Stomach (tissue), 9 donors: ENCODE results near the gene AMACR. TPM values are rescaled to one million over a fixed set of nuclear protein-coding genes. Genes with fewer than 3 reads are reported as not detected.

ENCODE experiments used
- DNase-seq, 2 donors: peaks; one replicate each; pipeline versions ENCODE4 v3.0.0 to v3.0.0-alpha.2; 2013 to 2019
- H3K27ac ChIP-seq, 5 donors: fragments of 200-600 bp in 4 of 5; sonication (generic) in 4 of 5; one replicate each; pipeline ENCODE4 v1.5.1; 2013 to 2019; ENCODE audit warnings: mild to moderate bottlenecking in 1 of 5, moderate library complexity in 1 of 5
- H3K27me3 ChIP-seq, 3 donors: fragments of 200-600 bp; sonication (generic); one replicate each; pipeline ENCODE4 v1.5.1; 2017 to 2019; ENCODE audit warnings: mixed run types in 1 of 3
- H3K36me3 ChIP-seq, 4 donors: fragments of 200-600 bp; sonication (generic); 1 replicate in 3 of 4; 2 replicates in 1 of 4; pipeline ENCODE4 v1.5.1; 2016 to 2019
- H3K4me1 ChIP-seq, 4 donors: fragments of 200-600 bp; sonication (generic); one replicate each; pipeline ENCODE4 v1.5.1; 2016 to 2019
- H3K4me3 ChIP-seq, 4 donors: fragments of 200-600 bp; sonication (generic) in 3 of 4; one replicate each; pipeline ENCODE4 v1.5.1; 2016 to 2019; ENCODE audit warnings: mild to moderate bottlenecking in 1 of 4
- H3K9me3 ChIP-seq, 4 donors: fragments of 200-600 bp; sonication (generic); one replicate each; pipeline ENCODE4 v1.5.1; 2016 to 2019
- EP300 ChIP-seq: sonication (generic); formaldehyde crosslinking; IDR thresholded peaks from one replicate; pipeline ENCODE4 v1.6.1; 2017; ENCODE audit warnings: antibody characterized with exemption
- POLR2A ChIP-seq, 4 donors: fragments of 450-650 bp; IDR thresholded peaks; one replicate each; pipeline ENCODE4 v1.6.1; 2016; ENCODE audit warnings: antibody characterized with exemption in 4 of 4, control low read depth in 2 of 4, mild to moderate bottlenecking in 1 of 4, moderate library complexity in 1 of 4
- POLR2AphosphoS5 ChIP-seq, 3 donors: sonication (generic); formaldehyde crosslinking; IDR thresholded peaks; one replicate each; pipeline ENCODE4 v1.6.1; 2016; ENCODE audit warnings: antibody characterized with exemption in 3 of 3
- WGBS, 5 donors: extraction: QIAGEN DNeasy Blood & Tissue Kit in 3 of 5; methylation state at CpG; one replicate each; pipeline versions ENCODE4 v1.1.5 to v1.1.7; 2013 to 2018; 5-methylcytosine and 5-hydroxymethylcytosine counted together
- intact Hi-C: fragments of 100-400 bp; cut with DNase I; formaldehyde crosslinking; loops from one replicate; pipeline ENCODE4 v1.15.1; 2023; ENCODE audit warnings: low total_unique reads
- polyA plus RNA-seq, 3 donors: library from polyadenylated mRNA; stranded (reverse); fragments of 200-250 nt; gene quantifications; one replicate each; pipeline ENCODE4 v1.2.3, GENCODE V29; 2013
- total RNA-seq, 5 donors: library from RNA; depleted of rRNA; stranded (reverse); fragments of >200 nt; gene quantifications; one replicate each; pipeline versions ENCODE4 v1.1.0 to v1.2.3, GENCODE V29; 2014 to 2016
- TF ChIP-seq, protein P1 (sequence below), 7 experiments: fragments of 450-650 bp in 4 of 7; fragments of 200-600 bp in 3 of 7; sonication (generic) in 3 of 7; IDR thresholded peaks; one replicate each; pipeline ENCODE4 v1.5.1; 2016 to 2019; ENCODE audit warnings: antibody characterized with exemption in 7 of 7, control low read depth in 2 of 7, mild to moderate bottlenecking in 1 of 7
- donor health status: healthy with polysubstance abuse.
- donor health status: Bipolar disorder and iron deficiency.
- donor health status: healthy.

Gene AMACR
- total and polyA plus RNA-seq, 8 donors = 8.5 to 89.7 (median 19.5) TPM

DNA sequence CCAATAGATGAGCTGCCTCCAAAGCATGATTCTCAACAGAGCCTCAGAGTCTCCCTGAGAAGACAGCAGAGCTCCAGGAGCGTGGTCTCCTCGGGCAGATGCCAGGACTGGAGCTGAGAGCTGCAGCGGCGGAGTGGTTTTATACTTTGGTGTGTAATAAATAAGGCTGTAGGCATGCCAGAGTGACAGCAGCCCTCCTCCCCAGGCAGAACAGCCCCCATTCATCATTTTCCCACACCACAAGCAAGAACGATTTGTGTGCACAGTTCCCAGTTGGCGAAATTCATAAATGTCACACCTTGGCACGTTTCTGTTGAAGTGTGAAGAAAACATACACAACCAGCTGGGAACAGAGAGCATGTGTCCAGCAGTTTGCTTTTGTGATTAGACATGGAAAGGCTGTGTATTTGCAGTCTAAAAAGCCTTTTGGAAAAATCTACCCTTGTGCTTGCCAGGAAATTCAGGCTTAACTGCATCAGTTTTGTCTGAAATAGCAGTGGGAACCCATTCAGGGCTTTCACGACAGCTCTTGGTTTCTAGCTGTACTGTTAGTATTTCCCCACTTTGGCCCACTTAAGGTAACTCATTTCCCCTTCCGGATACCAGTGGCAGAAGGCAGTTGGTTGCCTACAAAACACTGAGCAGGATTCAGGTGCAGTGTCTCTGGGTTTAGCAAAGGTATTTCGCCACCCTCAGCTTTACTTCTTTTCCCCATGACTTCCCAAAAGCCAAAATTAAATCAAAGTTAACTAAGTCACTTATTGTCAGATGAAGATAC lies 35.4 kb upstream of the AMACR start, which contains the start of gene C1QTNF3:
Gene C1QTNF3 (minus strand): TSS at position 115 of the 778 bp plus-strand sequence. CDS start 88 bp downstream, at position 27.
- WGBS, 5 donors = 24 to 43% (median 28%) methylated on average over 10 of the region's 10 CpGs
- intact Hi-C loops = no loop called here
- Histone ChIP-seq H3K27me3 (no peaks in the 10 kb centered on the region), H3K36me3 (no peaks in the 10 kb centered on the region), H3K4me3 (peak within 1 kb of the TSS; percentile 9 to 25 (median 14)), H3K4me1 (peaks cover 21 to 64% (median 36%) of the 10 kb centered on the region in 4 donors), H3K27ac (peak within 1 kb of the TSS; percentile 42 to 71 (median 64)), H3K9me3 (no peaks in the 10 kb centered on the region)
- DNase-seq = peak in 1 of 2 donors; percentile 87
- no peak for TF ChIP-seq POLR2A (IDR thresholded peaks at IDR 0.05)
- TF ChIP-seq, protein P1, sequence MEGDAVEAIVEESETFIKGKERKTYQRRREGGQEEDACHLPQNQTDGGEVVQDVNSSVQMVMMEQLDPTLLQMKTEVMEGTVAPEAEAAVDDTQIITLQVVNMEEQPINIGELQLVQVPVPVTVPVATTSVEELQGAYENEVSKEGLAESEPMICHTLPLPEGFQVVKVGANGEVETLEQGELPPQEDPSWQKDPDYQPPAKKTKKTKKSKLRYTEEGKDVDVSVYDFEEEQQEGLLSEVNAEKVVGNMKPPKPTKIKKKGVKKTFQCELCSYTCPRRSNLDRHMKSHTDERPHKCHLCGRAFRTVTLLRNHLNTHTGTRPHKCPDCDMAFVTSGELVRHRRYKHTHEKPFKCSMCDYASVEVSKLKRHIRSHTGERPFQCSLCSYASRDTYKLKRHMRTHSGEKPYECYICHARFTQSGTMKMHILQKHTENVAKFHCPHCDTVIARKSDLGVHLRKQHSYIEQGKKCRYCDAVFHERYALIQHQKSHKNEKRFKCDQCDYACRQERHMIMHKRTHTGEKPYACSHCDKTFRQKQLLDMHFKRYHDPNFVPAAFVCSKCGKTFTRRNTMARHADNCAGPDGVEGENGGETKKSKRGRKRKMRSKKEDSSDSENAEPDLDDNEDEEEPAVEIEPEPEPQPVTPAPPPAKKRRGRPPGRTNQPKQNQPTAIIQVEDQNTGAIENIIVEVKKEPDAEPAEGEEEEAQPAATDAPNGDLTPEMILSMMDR (IDR thresholded peaks at IDR 0.05) = no peak
- TF ChIP-seq EP300 = no peak
- TF ChIP-seq POLR2AphosphoS5 (IDR thresholded peaks at IDR 0.05) = no peak

DNA sequence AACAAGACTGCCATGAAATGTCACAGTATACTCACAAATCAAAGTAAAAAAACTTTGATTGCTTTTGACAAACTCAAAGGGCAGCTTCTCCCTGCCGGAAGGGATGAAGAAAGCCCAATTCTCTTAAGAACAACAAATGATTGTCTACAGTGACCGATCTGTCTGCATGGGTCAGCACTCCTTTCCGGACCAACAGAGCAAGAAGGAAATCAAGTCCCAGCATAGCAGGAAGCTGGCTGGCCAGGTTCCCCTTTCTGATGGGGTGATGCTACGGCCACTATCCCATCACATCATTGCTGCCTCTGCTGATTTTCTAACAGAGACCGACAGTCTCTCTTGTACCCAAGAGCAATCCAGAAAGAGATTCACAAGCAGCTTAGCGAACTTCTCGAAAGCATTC lies 34.5 kb upstream of the AMACR start:
- Histone ChIP-seq H3K36me3 (no peaks in the 10 kb centered on the region), H3K27ac (peak overlapping the region in 3 of 5 donors; percentile 64 to 71 (median 68)), H3K27me3 (no peaks in the 10 kb centered on the region), H3K4me3 (peak overlapping the region; percentile 9 to 25 (median 14)), H3K9me3 (no peaks in the 10 kb centered on the region), H3K4me1 (peaks cover 21 to 63% (median 40%) of the 10 kb centered on the region in 4 donors)
- intact Hi-C loops = no loop called here
- TF ChIP-seq, protein P1 (IDR thresholded peaks at IDR 0.05) = no peak
- TF ChIP-seq POLR2AphosphoS5 (IDR thresholded peaks at IDR 0.05) (no peak), EP300 (no peak), POLR2A (IDR thresholded peaks at IDR 0.05) (no peak)
- peak in 1 of 2 donors; percentile 40 for DNase-seq
- 48 to 71% (median 58%) methylated on average over 7 of the region's 7 CpGs for WGBS, 5 donors

DNA sequence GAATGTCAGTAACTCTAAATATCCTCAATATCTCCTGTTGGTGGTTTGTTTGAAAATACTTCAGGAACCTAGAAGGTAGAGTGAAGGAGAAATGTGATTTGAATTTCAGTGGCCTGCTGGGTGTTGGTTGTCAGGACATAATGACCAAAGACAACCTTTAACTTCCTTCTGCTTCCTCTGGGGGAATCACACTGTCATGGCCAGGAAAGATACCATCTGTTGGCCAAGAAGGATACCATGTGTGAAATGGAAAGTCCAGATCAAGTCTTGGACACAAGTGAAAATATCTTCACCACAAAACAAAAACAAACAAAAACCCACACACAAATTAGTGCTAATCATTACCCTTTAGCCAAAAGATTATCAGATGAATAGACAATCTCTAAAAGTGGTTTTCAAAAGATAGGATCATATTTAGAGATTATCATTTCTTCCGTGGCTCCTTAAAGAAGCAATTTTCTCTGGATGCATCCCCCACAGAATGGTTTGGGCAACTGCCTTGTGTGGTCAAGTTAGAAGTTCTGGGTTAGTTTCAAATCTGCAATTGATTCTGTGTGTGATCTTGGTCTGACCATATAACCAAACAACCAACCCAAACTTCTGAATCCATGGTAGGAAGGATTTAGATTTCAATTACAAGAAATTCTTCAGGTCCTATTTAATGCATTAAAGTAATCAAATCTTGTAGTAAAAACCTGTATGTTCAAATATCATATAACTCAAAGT lies 33.6 kb upstream of the AMACR start:
- 32 to 77% (median 52%) methylated on average over 1 of the region's 1 CpG for WGBS, 5 donors
- Histone ChIP-seq H3K27ac (no peak overlapping the region), H3K27me3 (no peaks in the 10 kb centered on the region), H3K4me3 (no peak overlapping the region), H3K36me3 (no peaks in the 10 kb centered on the region), H3K9me3 (no peaks in the 10 kb centered on the region), H3K4me1 (peaks cover 21 to 63% (median 41%) of the 10 kb centered on the region in 4 donors)
- TF ChIP-seq, protein P1 (IDR thresholded peaks at IDR 0.05) = no peak
- TF ChIP-seq EP300 (no peak), POLR2AphosphoS5 (IDR thresholded peaks at IDR 0.05) (no peak), POLR2A (IDR thresholded peaks at IDR 0.05) (no peak)
- intact Hi-C loops = no loop called here
- DNase-seq = no peak

DNA sequence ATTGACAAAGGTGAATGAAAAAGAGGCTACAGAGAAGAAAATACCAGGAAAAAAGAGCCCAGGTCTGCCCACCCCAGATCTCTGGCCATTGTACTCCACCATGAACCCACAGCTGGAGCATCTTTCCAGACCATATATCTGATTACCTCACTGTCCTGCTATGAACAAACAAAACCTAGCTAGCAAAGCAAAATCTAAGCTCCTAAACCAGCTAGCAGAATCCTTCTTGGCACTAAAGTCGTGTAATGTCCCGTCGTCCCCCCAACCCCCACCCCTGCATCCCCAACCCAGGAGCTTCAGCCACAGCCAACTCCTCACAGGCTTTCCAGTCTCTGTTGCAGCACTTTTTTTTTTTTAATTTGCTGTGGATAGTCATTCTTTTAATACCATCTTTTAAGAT lies 32.6 kb upstream of the AMACR start:
- WGBS, 5 donors = 58 to 81% (median 75%) methylated on average over 3 of the region's 3 CpGs
- TF ChIP-seq POLR2AphosphoS5 (IDR thresholded peaks at IDR 0.05) (no peak), POLR2A (IDR thresholded peaks at IDR 0.05) (no peak), EP300 (no peak)
- TF ChIP-seq, protein P1 (IDR thresholded peaks at IDR 0.05) = no peak
- no peaks in the 10 kb centered on the region for H3K27me3 ChIP-seq
- peak in 1 of 2 donors; percentile 30 for DNase-seq
- no peak overlapping the region for H3K4me3 ChIP-seq
- H3K27ac ChIP-seq = no peak overlapping the region
- H3K36me3 ChIP-seq = peaks cover 0 to 2% (median under 1%) of the 10 kb centered on the region in 4 donors
- intact Hi-C loops = no loop called here
- H3K9me3 ChIP-seq = no peaks in the 10 kb centered on the region
- H3K4me1 ChIP-seq = peaks cover 21 to 54% (median 35%) of the 10 kb centered on the region in 4 donors
